ENCODE results near the gene ACVR1B.
A peak's percentile ranks its signal among the peaks of the same experiment; 100 is the strongest.

DNA sequence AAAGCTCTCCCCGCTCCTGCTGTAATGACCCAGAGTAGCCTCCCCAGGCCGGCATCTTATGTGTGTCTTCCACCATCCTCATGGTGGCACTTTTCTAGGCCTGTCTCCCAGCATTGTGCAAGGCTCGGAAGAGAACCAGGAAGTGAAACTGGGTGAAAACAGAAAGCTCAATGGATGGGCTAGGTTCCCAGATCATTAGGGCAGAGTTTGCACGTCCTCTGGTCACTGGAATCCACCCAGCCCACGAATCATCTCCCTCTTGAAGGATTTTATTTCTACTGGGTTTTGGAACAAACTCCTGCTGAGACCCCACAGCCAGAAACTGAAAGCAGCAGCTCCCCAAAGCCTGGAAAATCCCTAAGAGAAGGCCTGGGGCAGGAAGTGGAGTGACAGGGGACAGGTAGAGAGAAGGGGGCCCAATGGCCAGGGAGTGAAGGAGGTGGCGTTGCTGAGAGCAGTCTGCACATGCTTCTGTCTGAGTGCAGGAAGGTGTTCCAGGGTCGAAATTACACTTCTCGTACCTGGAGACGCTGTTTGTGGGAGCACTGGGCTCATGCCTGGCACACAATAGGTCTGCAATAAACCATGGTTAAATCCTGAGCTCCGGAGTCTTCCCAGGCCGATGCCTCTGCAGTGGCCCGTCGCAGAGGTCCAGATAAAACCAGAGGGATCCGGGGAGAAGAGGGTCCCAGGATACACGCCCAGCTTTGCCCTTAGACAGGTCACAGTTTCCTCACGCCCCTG, 28.6 kb upstream of the ACVR1B start:
- TF ChIP-seq, protein P1, sequence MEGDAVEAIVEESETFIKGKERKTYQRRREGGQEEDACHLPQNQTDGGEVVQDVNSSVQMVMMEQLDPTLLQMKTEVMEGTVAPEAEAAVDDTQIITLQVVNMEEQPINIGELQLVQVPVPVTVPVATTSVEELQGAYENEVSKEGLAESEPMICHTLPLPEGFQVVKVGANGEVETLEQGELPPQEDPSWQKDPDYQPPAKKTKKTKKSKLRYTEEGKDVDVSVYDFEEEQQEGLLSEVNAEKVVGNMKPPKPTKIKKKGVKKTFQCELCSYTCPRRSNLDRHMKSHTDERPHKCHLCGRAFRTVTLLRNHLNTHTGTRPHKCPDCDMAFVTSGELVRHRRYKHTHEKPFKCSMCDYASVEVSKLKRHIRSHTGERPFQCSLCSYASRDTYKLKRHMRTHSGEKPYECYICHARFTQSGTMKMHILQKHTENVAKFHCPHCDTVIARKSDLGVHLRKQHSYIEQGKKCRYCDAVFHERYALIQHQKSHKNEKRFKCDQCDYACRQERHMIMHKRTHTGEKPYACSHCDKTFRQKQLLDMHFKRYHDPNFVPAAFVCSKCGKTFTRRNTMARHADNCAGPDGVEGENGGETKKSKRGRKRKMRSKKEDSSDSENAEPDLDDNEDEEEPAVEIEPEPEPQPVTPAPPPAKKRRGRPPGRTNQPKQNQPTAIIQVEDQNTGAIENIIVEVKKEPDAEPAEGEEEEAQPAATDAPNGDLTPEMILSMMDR (IDR thresholded peaks at IDR 0.05 in 8 of 11, conservative IDR thresholded peaks at IDR 0.05 in 3 of 11): peak in 1 of 11 experiments; percentile 2
- TF ChIP-seq POLR2A (IDR thresholded peaks at IDR 0.05): no peak

Measured in spleen (tissue), 7 donors.